ENCODE measurements around the gene TUBA4A. TPM values are rescaled to one million over a fixed set of nuclear protein-coding genes. Genes with fewer than 3 reads are reported as not detected.
A peak's percentile ranks its signal among the peaks of the same experiment; 100 is the strongest.

TUBA4A gene
- total and polyA plus RNA-seq, 9 of the 15 experiments (the other 6 are each of a cell fraction or from before 2014, with no cell fraction given): 25.1 to 174 (median 42.4) TPM

DNA sequence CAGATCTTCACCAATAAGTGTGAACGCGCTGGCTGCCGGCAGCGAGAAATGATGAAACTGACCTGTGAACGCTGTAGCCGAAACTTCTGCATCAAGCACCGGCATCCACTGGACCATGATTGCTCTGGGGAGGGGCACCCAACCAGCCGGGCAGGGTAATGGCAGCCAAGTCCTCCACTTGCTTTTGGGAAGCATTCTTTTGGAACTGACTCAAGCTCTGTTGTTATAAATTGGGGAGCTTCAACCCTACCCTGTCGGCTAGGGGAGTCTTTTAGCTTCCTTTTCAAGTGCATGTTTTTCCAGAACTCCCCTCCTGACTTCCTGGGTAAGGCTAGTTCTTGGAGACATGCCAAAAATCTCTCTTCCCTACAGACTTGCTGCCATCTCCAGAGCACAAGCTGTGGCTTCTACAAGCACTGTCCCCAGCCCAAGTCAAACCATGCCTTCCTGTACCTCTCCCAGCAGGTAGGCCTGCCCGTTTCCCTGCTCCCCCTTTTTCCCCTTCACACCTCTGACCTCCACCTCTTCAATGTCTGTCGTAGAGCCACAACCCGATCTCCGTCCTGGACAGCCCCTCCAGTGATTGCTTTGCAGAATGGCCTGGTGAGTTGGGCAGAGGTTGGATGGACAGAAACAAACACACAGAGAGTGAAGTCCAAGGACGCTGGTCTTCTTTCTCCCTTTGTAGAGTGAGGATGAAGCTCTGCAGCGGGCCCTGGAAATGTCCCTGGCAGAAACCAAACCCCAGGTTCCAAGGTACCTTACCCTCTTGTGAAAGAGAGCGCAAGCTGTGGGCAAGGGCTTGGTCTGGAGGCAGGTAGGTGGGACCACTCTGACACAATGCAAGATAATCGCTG lies 45.6 kb downstream of the TUBA4A start:
- peaks cover 52% of the 10 kb centered on the region; the same call in 2 of the 3 replicates for H3K36me3 ChIP-seq (ENCODE audit: control insufficient read depth, insufficient read depth, low read length)
- ATAC-seq (no peak), FAIRE-seq (no peak), DNase-seq (ENCODE audit: extremely low read depth in 1 of 4, low spot score in 3 of 4) (no peak)
- H3K9ac ChIP-seq (ENCODE audit: insufficient read depth in 1 of 2, low read depth in 2 of 2, low read length in 2 of 2): peak overlapping the region; percentile 38 to 93; a peak in 2 of 4 replicates
- peaks cover 16 to 17% of the 10 kb centered on the region in 2 experiments; a peak in 4 of 5 replicates for H3K4me1 ChIP-seq (replicated peaks in 1 of 2; ENCODE audit: control insufficient read depth in 2 of 2, insufficient read depth in 2 of 2, low read length in 2 of 2)
- no peaks in the 10 kb centered on the region for H3K9me1 ChIP-seq (ENCODE audit: control insufficient read depth, insufficient read depth, low read length)
- peak overlapping the region; percentile 84; the same call in 1 of the 2 replicates for H3K4me2 ChIP-seq (ENCODE audit: insufficient read depth, low read length)
- TF ChIP-seq MCM7 (IDR thresholded peaks at IDR 0.05) (no peak), ZBTB33 (CRISPR knock-in tag; IDR thresholded peaks at IDR 0.05) (no peak), SIRT6 (IDR thresholded peaks at IDR 0.05; ENCODE audit: low read depth, low read length) (no peak), HMGN3 (IDR thresholded peaks at IDR 0.05; ENCODE audit: borderline replicate concordance, extremely low read depth, insufficient read length, low read depth, low read length) (no peak), TFAP4 (CRISPR knock-in tag; IDR thresholded peaks at IDR 0.05; ENCODE audit: borderline replicate concordance) (0 out of 2 replicates have a peak, but pooled peaks have one; percentile 4), NFIC (IDR thresholded peaks at IDR 0.05) (peak; percentile 81), ZBTB8A (IDR thresholded peaks at IDR 0.05; ENCODE audit: partially characterized antibody) (no peak)
- TF ChIP-seq, protein P1, sequence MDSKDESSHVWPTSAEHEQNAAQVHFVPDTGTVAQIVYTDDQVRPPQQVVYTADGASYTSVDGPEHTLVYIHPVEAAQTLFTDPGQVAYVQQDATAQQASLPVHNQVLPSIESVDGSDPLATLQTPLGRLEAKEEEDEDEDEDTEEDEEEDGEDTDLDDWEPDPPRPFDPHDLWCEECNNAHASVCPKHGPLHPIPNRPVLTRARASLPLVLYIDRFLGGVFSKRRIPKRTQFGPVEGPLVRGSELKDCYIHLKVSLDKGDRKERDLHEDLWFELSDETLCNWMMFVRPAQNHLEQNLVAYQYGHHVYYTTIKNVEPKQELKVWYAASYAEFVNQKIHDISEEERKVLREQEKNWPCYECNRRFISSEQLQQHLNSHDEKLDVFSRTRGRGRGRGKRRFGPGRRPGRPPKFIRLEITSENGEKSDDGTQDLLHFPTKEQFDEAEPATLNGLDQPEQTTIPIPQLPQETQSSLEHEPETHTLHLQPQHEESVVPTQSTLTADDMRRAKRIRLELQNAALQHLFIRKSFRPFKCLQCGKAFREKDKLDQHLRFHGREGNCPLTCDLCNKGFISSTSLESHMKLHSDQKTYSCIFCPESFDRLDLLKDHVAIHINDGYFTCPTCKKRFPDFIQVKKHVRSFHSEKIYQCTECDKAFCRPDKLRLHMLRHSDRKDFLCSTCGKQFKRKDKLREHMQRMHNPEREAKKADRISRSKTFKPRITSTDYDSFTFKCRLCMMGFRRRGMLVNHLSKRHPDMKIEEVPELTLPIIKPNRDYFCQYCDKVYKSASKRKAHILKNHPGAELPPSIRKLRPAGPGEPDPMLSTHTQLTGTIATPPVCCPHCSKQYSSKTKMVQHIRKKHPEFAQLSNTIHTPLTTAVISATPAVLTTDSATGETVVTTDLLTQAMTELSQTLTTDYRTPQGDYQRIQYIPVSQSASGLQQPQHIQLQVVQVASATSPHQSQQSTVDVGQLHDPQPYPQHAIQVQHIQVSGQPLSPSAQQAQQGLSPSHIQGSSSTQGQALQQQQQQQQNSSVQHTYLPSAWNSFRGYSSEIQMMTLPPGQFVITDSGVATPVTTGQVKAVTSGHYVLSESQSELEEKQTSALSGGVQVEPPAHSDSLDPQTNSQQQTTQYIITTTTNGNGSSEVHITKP (IDR thresholded peaks at IDR 0.05; ENCODE audit: partially characterized antibody): peak; percentile 87
- WGBS (ENCODE audit: insufficient coverage, low coverage, missing lambda C conversion rate): 77% methylated on average over 13 of the region's 17 CpGs
- H3K27me3 ChIP-seq (ENCODE audit: control insufficient read depth in 2 of 2, insufficient read depth in 2 of 2, low read length in 2 of 2): no peaks in the 10 kb centered on the region
- ChIA-PET POLR2A (interaction anchor here (1.2 to 1.4 kb wide), 2 partner anchors 9 to 71 kb away, joined by 4 to 6 read pairs; partner anchors contain the start of gene DNAJB2), CTCF (ENCODE audit: low intra/inter-chr PET ratio) (no interaction called here)
- no peak overlapping the region for H3K4me3 ChIP-seq
- intact Hi-C loops (cut with micrococcal nuclease): loop anchor here (2.0 kb wide), 1 partner anchor 31 kb away; the partner anchor contains the start of gene CNPPD1
- 0 out of 3 replicates have a peak overlapping the region, but pooled peaks have one; percentile 28 for H3K27ac ChIP-seq (ENCODE audit: extremely low read depth, low read depth, low read length)
- no TSS peak for BruUV-seq (replicated peaks)
- in situ Hi-C loops (cut with MboI): loop anchor here (5.0 kb wide), 1 partner anchor 36 kb away; the partner anchor contains the start of gene SLC23A3
- peaks cover 11% of the 10 kb centered on the region; the same call in 1 of the 2 replicates for H4K20me1 ChIP-seq (replicated peaks; ENCODE audit: control insufficient read depth, insufficient read depth, low read length)
- H3K79me2 ChIP-seq (ENCODE audit: control insufficient read depth, insufficient read depth, low read length): no peaks in the 10 kb centered on the region
- H2AFZ ChIP-seq (ENCODE audit: low read depth, low read length): no peak overlapping the region
- H3K9me3 ChIP-seq (replicated peaks; ENCODE audit: control insufficient read depth, insufficient read depth, low read depth, low read length): 0 out of 2 replicates have a peak, but pooled peaks cover 2% of the 10 kb centered on the region
